Naive thymus-derived CD4-positive, alpha-beta T cell (primary cell): ENCODE measurements around the gene LRBA. TPM values are rescaled to one million over a fixed set of nuclear protein-coding genes. Genes with fewer than 3 reads are reported as not detected.

Experiments used
- ATAC-seq: fragments of 150-1000 bp; cut with Tn5 transposase; 2 replicates; pipeline ENCODE4 v1.10.0; 2021; ENCODE audit warnings: mild to moderate bottlenecking, moderate library complexity
- CTCF ChIA-PET: fragments of 350-600 bp; sonication (Branson Sonifier 250); formaldehyde crosslinking; loops from one replicate; lab custom pipeline; 2021; ENCODE audit warnings: antibody characterized with exemption; lab: Charles Lee
- POLR2A ChIA-PET: fragments of 350-600 bp; sonication (Branson Sonifier 250); formaldehyde crosslinking; loops from one replicate; lab custom pipeline; 2021; ENCODE audit warnings: antibody characterized with exemption, inconsistent platforms; lab: Charles Lee
- DNase-seq, 9 donors: peaks; one replicate each; pipeline versions ENCODE4 v3.0.0 to v3.0.0-alpha.2; 2020 to 2022; ENCODE audit warnings: mixed read lengths in 1 of 9
- H3K27ac ChIP-seq: one replicate; pipeline ENCODE4 v1.7.0; 2013; ENCODE audit warnings: mild to moderate bottlenecking, low read depth, low read length, moderate library complexity
- H3K27me3 ChIP-seq, 2 donors: one replicate each; pipeline ENCODE4 v1.7.0; 2013; ENCODE audit warnings: low read length in 2 of 2, mild to moderate bottlenecking in 2 of 2, moderate library complexity in 2 of 2; ENCODE audit not compliant: control insufficient read depth in 2 of 2, insufficient read depth in 2 of 2
- H3K36me3 ChIP-seq, 3 experiments: 1 replicate in 2 of 3; 2 replicates in 1 of 3; pipeline ENCODE4 v1.7.0; 2013; ENCODE audit warnings: low read length in 3 of 3, mild to moderate bottlenecking in 3 of 3, moderate library complexity in 1 of 3; ENCODE audit not compliant: insufficient read depth in 3 of 3, control insufficient read depth in 2 of 3
- H3K4me1 ChIP-seq, 2 donors: one replicate each; pipeline ENCODE4 v1.7.0; 2013; ENCODE audit warnings: low read length in 2 of 2, mild to moderate bottlenecking in 2 of 2, moderate library complexity in 1 of 2; ENCODE audit not compliant: control insufficient read depth in 2 of 2, insufficient read depth in 2 of 2
- H3K4me3 ChIP-seq: 2 replicates; pipeline ENCODE4 v1.7.0; 2013; ENCODE audit warnings: mild to moderate bottlenecking, low read length
- H3K9me3 ChIP-seq, 3 experiments: 1 replicate in 2 of 3; 2 replicates in 1 of 3; pipeline ENCODE4 v1.7.0; 2013; ENCODE audit warnings: low read length in 3 of 3; ENCODE audit not compliant: control insufficient read depth in 2 of 3
- H3K27ac Mint-ChIP-seq, 9 donors: one replicate each; pipeline ENCODE4 v1.8.0; 2020 to 2022; ENCODE audit warnings: mixed read lengths in 9 of 9, mild to moderate bottlenecking in 8 of 9, moderate library complexity in 5 of 9, inconsistent platforms in 2 of 9
- H3K27me3 Mint-ChIP-seq, 5 donors: one replicate each; pipeline ENCODE4 v1.8.0; 2021 to 2022; ENCODE audit warnings: mixed read lengths in 5 of 5, mild to moderate bottlenecking in 1 of 5
- H3K36me3 Mint-ChIP-seq, 5 donors: one replicate each; pipeline ENCODE4 v1.8.0; 2020 to 2022; ENCODE audit warnings: mixed read lengths in 5 of 5, mild to moderate bottlenecking in 3 of 5, inconsistent platforms in 1 of 5
- H3K4me1 Mint-ChIP-seq, 7 donors: one replicate each; pipeline ENCODE4 v1.8.0; 2020 to 2022; ENCODE audit warnings: mixed read lengths in 7 of 7, mild to moderate bottlenecking in 3 of 7, inconsistent platforms in 1 of 7
- H3K4me3 Mint-ChIP-seq, 10 donors: one replicate each; pipeline ENCODE4 v1.8.0; 2020 to 2022; ENCODE audit warnings: mild to moderate bottlenecking in 10 of 10, mixed read lengths in 10 of 10, moderate library complexity in 6 of 10, inconsistent platforms in 2 of 10
- H3K9me3 Mint-ChIP-seq, 11 donors: one replicate each; pipeline ENCODE4 v1.8.0; 2020 to 2022; ENCODE audit warnings: mixed read lengths in 11 of 11, mild to moderate bottlenecking in 4 of 11, inconsistent platforms in 1 of 11, moderate library complexity in 1 of 11
- intact Hi-C, 2 donors: fragments of 100-400 bp; cut with micrococcal nuclease; formaldehyde crosslinking; loops; one replicate each; pipeline ENCODE4 v1.15.1; 2023
- polyA plus RNA-seq, 2 donors: library from polyadenylated mRNA; unstranded; fragments of 300-500 nt; fragmentation: Illumina TruSeq; gene quantifications; one replicate each; pipeline ENCODE4 v1.2.3, GENCODE V29; 2021
- total RNA-seq, 6 experiments: library from RNA in 5 of 6; stranded (reverse) in 5 of 6; gene quantifications; 1 replicate in 5 of 6; 2 replicates in 1 of 6; pipeline ENCODE4 v1.2.3 and lab custom pipeline; 2021 to 2026

The LRBA gene
- total and polyA plus RNA-seq, 7 experiments from 2014 or later = 20.8 to 71.4 (median 58.4) TPM

- no peak overlapping the region for H3K4me3 Mint-ChIP-seq
- DNase-seq (no peak), ATAC-seq (no peak)
- CTCF ChIA-PET = no interaction called here
- Histone ChIP-seq H3K27ac (no peak overlapping the region), H3K9me3 (no peaks in the 10 kb centered on the region), H3K4me3 (no peak overlapping the region), H3K36me3 (peaks cover 0 to 5% (median 0%) of the 10 kb centered on the region in 3 experiments), H3K27me3 (no peaks in the 10 kb centered on the region), H3K4me1 (no peaks in the 10 kb centered on the region)
- H3K9me3 Mint-ChIP-seq = no peaks in the 10 kb centered on the region
- intact Hi-C loops = no loop called here
- H3K27me3 Mint-ChIP-seq = no peaks in the 10 kb centered on the region
- H3K4me1 Mint-ChIP-seq = peaks cover 0 to 2% (median 0%) of the 10 kb centered on the region in 7 donors
- H3K27ac Mint-ChIP-seq = no peak overlapping the region
- POLR2A ChIA-PET = no interaction called here
- H3K36me3 Mint-ChIP-seq = peaks cover 0 to 59% (median 26%) of the 10 kb centered on the region in 5 donors
Observed at GRCh38 chr4:150316332-150317205, 698.5 kb downstream of the LRBA start.

GRCh38 chr4:150315691-150316090 lies 699.4 kb downstream of the LRBA start:
- H3K9me3 ChIP-seq = no peaks in the 10 kb centered on the region
- H3K4me3 ChIP-seq = no peak overlapping the region
- peaks cover 0 to 2% (median 0%) of the 10 kb centered on the region in 7 donors for H3K4me1 Mint-ChIP-seq
- intact Hi-C loops = no loop called here
- no peaks in the 10 kb centered on the region for H3K9me3 Mint-ChIP-seq
- no peak overlapping the region for H3K27ac ChIP-seq
- peaks cover 0 to 59% (median 20%) of the 10 kb centered on the region in 5 donors for H3K36me3 Mint-ChIP-seq
- H3K4me3 Mint-ChIP-seq = no peak overlapping the region
- H3K27ac Mint-ChIP-seq = no peak overlapping the region
- H3K27me3 ChIP-seq = no peaks in the 10 kb centered on the region
- ChIA-PET CTCF (no interaction called here), POLR2A (no interaction called here)
- ATAC-seq = no peak
- H3K36me3 ChIP-seq = no peaks in the 10 kb centered on the region
- no peaks in the 10 kb centered on the region for H3K4me1 ChIP-seq
- DNase-seq = no peak
- H3K27me3 Mint-ChIP-seq = no peaks in the 10 kb centered on the region

GRCh38 chr4:150315175-150315574 lies 699.9 kb downstream of the LRBA start:
- POLR2A ChIA-PET = no interaction called here
- DNase-seq = no peak

GRCh38 chr4:150314031-150314430 lies 701.1 kb downstream of the LRBA start:
- no peaks in the 10 kb centered on the region for H3K36me3 ChIP-seq
- H3K4me1 Mint-ChIP-seq = peaks cover 0 to 2% (median 0%) of the 10 kb centered on the region in 7 donors
- H3K27me3 ChIP-seq = no peaks in the 10 kb centered on the region
- no peaks in the 10 kb centered on the region for H3K9me3 Mint-ChIP-seq
- ATAC-seq (no peak), DNase-seq (no peak)
- H3K4me1 ChIP-seq = no peaks in the 10 kb centered on the region
- no peaks in the 10 kb centered on the region for H3K27me3 Mint-ChIP-seq
- H3K4me3 ChIP-seq = no peak overlapping the region
- H3K27ac Mint-ChIP-seq = no peak overlapping the region
- ChIA-PET POLR2A (no interaction called here), CTCF (no interaction called here)
- peaks cover 0 to 56% (median 30%) of the 10 kb centered on the region in 5 donors for H3K36me3 Mint-ChIP-seq
- intact Hi-C loops = no loop called here
- H3K27ac ChIP-seq = no peak overlapping the region
- H3K4me3 Mint-ChIP-seq = no peak overlapping the region
- H3K9me3 ChIP-seq = no peaks in the 10 kb centered on the region

More at GRCh38 chr4:150315175-150315574, 699.9 kb downstream of the LRBA start:
- ATAC-seq = no peak
- Mint-ChIP-seq H3K9me3 (no peaks in the 10 kb centered on the region), H3K36me3 (peaks cover 0 to 59% (median 23%) of the 10 kb centered on the region in 5 donors), H3K27ac (no peak overlapping the region), H3K4me1 (peaks cover 0 to 2% (median 0%) of the 10 kb centered on the region in 7 donors), H3K4me3 (no peak overlapping the region), H3K27me3 (no peaks in the 10 kb centered on the region)
- Histone ChIP-seq H3K4me1 (no peaks in the 10 kb centered on the region), H3K36me3 (no peaks in the 10 kb centered on the region), H3K9me3 (no peaks in the 10 kb centered on the region), H3K27ac (no peak overlapping the region), H3K27me3 (no peaks in the 10 kb centered on the region), H3K4me3 (no peak overlapping the region)
- intact Hi-C loops = no loop called here
- CTCF ChIA-PET = no interaction called here

GRCh38 chr4:150310159-150310895 lies 704.8 kb downstream of the LRBA start:
- H3K4me1 ChIP-seq = no peaks in the 10 kb centered on the region
- CTCF ChIA-PET = no interaction called here

GRCh38 chr4:150308824-150309472 lies 706.1 kb downstream of the LRBA start:
- intact Hi-C loops = no loop called here
- CTCF ChIA-PET = no interaction called here
- Histone ChIP-seq H3K36me3 (peaks cover 0 to 4% (median 0%) of the 10 kb centered on the region in 3 experiments), H3K27ac (no peak overlapping the region), H3K27me3 (no peaks in the 10 kb centered on the region), H3K9me3 (no peaks in the 10 kb centered on the region), H3K4me1 (no peaks in the 10 kb centered on the region), H3K4me3 (no peak overlapping the region)
- Mint-ChIP-seq H3K4me3 (no peak overlapping the region), H3K4me1 (no peaks in the 10 kb centered on the region), H3K36me3 (peaks cover 0 to 39% (median 17%) of the 10 kb centered on the region in 5 donors), H3K27me3 (no peaks in the 10 kb centered on the region), H3K9me3 (no peaks in the 10 kb centered on the region), H3K27ac (no peak overlapping the region)
- POLR2A ChIA-PET = no interaction called here
- DNase-seq (no peak), ATAC-seq (no peak)

More at GRCh38 chr4:150310159-150310895, 704.8 kb downstream of the LRBA start:
- peaks cover 0 to 40% (median 25%) of the 10 kb centered on the region in 5 donors for H3K36me3 Mint-ChIP-seq
- H3K4me1 Mint-ChIP-seq = no peaks in the 10 kb centered on the region
- no peak overlapping the region for H3K27ac ChIP-seq
- H3K27me3 ChIP-seq = no peaks in the 10 kb centered on the region
- H3K9me3 Mint-ChIP-seq = no peaks in the 10 kb centered on the region
- no peak for DNase-seq
- peaks cover 0 to 4% (median 0%) of the 10 kb centered on the region in 3 experiments for H3K36me3 ChIP-seq
- no peak overlapping the region for H3K4me3 Mint-ChIP-seq
- no peak overlapping the region for H3K27ac Mint-ChIP-seq
- intact Hi-C loops = no loop called here
- ATAC-seq = no peak
- H3K4me3 ChIP-seq = no peak overlapping the region
- POLR2A ChIA-PET = no interaction called here
- H3K9me3 ChIP-seq = no peaks in the 10 kb centered on the region
- no peaks in the 10 kb centered on the region for H3K27me3 Mint-ChIP-seq
